GM21576 (cell line): ENCODE results near the gene TRDN.
"Not testable (repeated sequence)": the region's sequence is repeated elsewhere in the genome, so short reads cannot be mapped to it uniquely, and the experiment has no call there.

Experiments
- ATAC-seq: cut with Tn5 transposase; IDR thresholded peaks from one replicate; pipeline ENCODE4 v1.9.1; 2021; ENCODE audit warnings: mild to moderate bottlenecking, moderate library complexity; ENCODE audit not compliant: unreplicated experiment

The TRDN gene

DNA sequence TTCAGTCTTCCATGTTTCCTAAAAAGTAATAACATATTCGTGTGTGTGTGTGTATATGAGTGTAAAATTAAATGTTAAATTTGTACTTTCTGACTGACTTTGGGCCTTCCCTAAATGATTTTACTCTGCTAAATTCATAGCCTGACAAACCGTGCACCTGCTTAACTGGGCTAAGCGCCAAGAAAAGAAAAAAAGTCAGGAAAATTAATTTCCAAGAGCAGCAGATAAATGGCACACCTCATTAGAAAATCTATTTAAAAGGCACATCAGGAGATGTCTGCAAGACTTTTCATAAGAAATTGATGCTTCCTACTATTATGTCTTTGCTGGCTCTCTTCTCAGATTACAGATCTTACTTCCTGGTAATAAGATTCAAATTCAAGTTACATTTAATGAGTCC lies 72.4 kb downstream of the TRDN start:
- no peak for ATAC-seq

DNA sequence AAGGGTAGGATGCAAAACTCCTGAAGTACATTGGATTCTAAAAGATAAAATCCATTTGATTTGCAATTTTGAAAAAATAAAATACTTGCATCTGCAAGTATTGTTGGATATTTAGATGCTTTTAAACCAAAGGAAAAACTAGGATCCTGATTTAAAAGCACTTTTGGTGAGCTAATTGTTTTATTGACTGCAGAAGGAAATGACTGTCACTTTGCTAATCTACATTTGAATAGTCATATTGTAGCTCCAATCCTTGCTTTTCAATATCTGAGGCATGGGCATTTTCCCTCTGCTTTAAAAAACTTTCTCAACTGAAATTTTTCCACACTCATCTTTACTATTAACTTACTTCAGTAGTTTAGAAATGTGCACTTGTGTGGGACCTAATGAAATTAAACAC lies 74.1 kb downstream of the TRDN start:
- ATAC-seq: no peak

DNA sequence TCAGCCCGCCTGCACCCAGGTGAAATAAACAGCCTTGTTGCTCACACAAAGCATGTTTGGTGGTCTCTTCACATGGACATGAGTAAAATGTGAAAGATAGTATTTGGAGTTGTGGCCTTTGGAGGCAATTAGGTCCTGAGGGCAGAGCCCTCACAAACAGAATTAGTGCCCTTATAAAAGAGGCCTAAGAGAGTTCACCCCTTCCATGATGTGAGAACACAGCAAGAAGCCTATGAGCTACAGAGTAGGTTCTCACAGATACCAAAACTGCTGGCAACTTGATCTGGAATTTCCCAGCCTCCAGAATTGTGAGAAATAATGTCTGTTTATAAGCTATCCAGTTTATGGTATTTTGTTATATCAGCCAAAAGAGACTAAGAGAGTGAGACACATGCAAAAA lies 74.5 kb downstream of the TRDN start:
- ATAC-seq: no peak

DNA sequence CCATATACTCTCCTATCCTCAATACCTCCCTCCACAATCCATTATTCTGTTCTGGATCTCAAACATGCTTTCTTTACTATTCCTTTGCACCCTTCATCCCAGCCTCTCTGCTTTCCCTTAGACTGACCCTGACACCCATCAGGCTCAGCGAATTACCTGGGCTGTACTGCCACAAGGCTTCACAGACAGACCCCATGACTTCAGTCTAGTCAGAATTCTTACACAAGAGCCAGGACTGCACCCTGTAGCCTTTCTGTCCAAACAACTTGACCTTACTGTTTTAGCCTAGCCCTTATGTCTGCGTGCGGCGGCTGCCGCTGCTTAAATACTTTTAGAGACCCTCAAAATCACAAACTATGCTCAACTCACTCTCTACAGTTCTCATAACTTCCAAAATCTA lies 76.9 kb downstream of the TRDN start:
- ATAC-seq: not testable (repeated sequence)

DNA sequence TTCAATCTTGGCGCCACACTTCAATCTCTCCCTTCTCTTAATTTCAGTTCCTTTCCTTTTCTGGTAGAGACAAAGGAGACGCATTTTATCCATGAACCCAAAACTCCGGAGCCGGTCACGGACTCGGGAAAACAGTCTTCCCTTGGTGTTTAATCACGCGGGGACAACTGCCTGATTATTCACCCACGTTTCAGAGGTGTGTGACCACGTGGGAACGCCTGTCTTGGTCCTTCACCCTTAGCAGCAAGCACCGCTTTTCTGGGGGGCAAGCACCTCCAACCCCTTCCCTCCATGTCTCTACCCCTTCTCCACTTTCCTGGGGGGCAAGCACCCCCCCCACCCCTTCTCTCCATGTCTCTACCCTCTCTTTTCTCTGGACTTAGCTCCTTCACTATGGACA lies 79.3 kb downstream of the TRDN start:
- ATAC-seq: not testable (repeated sequence)

DNA sequence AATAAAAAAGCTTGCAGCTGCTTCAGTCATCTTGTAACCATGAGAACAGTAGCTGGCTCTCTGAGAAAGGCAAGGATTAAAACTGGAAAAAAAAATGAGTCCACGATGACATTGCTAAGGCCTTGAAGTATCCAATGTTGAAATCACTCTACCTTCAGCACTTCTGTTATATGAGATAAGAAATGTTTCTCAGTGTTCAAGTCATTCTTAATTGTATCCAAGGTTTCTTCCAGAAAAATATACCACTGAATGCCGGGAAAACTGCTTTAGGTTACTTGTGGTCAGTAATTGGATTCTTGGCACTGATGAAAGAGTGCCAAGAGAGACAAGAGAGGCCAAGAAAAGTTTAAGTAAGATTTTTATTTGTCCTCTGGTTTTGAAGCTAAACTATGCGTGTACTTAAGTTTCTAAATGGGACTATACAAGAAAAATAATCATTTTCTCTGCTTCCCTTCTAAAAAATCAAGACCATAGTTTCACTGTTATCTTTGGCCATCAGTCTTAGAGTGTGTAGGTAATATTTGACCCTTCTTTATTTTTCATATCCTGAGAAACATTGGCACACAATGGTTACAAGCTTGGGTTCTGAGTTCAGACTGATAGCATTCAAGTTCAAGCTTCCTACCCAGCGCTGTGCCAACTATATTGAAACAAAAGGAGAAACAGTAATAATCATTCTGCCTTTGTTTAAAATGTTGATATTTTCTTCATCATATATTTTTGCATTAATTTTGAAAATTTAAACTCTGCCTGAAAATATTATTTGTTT lies 84.6 kb downstream of the TRDN start:
- no peak for ATAC-seq

DNA sequence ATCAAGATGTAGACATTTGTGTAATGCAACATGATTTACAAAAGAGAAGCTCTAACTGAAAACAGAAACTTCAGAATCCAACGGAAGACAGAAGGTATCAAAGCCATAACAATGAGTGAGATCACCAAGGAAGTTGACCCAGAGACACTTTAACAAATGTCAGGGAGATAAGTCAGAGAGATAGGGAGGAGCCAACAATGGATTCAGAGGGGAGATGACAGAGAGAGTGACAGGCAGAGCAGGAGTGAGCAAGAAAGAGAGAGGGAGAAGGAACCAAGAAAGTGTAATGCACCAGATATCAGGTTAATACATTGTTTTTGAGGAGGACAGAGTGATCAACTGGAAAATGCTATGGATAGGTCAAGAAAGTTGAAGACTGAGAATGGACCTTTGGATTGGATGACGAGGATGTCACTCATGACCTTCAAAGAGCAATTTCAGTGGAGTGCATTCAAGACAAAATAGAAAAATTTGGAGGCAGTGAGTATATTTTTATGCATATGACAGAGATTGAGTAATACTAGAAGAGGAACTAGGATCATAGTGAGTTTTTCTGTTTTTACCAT lies 86.6 kb downstream of the TRDN start:
- ATAC-seq: no peak

DNA sequence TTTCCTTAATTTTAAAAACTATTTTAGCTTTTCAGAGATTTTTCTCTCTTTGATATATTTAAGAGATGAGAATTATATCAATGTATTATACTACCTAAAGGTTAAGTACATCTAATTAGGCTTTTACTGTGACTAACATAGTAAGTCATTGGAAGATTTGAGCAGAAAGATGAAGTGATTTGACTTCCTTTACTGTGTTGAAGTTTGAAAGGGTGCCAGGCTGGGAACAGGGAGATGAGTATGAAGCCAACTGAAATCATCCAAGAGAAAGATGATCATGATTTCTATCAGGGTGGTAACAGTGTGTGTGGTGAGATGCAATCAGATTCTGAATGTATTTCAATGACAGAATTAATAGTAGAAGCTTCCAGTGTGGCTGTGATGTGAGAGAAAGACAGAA lies 87.3 kb downstream of the TRDN start:
- no peak for ATAC-seq

DNA sequence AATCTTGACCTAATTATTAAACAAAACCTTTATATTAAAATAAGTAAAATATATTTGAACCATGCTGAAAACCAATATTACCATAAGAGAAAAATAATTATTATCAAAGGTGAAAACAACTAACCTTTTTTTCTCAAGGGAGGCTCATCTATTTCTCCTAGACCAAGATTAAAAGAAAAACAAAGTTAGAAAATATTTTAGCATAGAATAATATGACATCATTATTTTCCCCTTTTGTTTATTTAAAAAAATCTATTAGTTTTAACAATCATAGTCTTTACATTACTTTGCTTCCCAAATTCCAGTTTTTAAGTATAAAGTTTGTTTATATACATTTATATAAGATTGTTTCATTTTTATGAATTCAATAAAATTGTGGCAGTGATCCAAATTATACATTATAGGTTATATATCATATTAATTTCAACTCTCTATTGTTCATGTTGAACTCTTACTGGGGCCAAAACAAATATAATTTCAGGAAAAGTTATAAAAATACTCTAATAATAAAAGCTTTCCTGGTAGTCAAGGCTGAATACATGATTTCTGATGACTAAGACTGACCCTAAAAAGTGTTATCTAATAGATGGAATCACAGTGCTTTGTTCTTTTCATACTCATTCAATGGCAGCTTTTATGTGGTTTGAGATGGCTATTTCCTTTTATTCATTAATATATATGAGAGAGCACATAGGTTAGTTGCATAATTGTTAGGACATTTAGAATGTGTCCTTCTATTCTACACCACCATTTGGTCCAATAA lies 89.4 kb downstream of the TRDN start:
- ATAC-seq: no peak

DNA sequence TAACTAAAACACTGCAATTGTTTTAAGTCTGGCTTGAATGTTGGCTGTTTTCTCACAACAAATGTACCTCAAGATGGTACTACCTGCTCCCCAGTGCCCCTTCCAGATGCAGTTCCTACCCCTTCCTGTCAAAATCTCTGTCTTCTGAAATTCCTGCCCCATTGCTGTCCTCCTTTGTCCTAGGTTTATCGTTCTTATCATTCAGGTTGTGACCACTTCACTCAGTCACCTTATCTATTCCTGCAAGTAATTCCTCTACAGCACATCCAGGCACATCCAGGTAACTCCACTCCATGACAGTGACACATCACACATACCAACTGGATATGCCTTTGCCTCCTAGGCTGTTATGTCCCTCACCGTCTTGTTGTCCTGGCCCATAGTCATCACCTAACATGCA lies 90.2 kb downstream of the TRDN start:
- ATAC-seq: no peak

DNA sequence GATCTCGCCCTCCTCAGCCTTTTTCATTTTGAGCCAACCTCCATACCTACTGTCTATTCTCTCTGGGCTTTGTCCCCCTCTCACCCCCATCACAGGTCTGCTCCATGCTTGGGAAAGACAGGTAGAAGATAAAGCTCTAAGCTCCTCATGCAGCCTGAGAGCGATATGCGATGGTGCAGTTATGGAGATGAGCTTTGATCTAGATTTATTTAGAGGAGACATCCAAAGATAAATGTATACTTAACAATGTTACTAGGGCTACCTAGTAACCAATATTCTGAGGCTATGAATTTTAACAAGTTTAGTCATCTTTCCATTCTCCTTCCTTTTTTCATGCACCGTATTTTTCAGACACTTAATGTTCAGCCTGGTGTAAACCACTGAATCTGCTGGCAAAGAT lies 95.3 kb downstream of the TRDN start:
- ATAC-seq: no peak

DNA sequence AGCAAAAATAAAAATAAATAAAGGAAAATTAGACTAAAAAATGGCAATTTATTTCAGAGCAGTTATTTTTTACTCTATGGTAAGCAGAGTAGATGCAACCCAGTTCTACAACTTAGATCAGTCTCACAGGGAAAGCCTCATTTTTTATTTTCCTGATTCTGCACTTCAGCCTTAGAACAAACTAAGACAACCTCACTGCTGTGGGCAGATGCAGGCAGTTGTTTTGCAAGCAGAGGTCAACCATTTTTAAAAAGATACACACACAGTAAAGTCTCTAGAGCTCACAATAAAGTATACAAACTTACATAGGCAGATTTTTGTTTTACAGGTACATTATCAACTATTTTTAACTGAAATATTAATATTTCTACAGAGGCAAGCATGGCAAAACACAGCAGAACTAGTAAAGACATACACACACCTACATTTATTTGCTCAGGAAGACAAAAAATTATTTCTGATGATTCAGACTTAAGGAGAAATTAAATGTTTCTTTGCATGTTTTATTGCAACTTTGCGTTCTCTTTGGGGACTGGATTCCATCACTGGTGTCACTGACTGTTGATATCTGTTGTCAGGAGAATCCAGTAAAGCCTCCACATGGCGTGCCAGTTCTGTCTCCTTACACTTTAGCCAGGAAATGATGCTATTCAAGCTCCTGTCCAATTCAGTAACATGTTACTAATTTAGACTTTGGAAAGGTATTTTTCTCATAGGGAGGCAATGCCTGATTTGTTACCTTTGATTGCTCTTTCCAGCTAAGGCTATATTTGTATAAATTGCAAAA lies 102.7 kb downstream of the TRDN start:
- ATAC-seq: no peak

DNA sequence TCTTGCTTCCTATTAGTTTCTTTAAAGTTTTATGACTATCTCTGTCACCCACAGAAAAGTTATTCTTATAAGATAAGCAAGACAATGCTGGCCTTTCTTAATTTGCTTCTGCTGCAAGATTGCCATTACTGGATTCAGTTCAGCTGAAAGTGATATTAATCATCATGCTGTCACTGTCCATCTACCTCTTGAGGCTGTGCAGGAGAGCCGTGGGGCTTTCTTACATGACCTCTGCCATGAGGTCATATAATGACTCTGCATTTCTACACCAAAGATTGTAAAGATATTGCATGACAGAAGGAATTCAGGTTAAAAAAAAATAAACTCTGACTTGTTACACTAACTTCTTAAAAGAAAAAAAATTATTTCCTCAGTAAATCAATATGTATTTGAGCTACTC lies 106.9 kb downstream of the TRDN start:
- ATAC-seq: no peak

DNA sequence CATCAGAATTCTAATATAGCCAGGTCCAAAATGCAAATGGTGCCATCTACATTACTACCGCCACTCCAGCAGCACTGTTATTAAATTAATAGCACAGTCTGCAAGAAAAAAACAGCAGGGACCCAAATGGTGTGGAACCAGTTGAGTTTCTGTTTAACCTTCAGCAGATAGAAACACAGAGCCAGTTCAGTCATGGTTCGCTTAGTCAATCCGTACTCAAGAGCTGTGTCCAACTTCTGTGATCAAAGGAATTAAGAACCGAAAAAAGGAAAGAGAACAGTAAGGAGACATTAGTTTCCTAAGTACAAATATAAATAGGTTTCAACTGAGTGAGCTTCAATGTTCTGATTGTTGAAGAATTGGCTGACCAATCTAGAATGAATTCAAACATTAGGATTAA lies 107.7 kb downstream of the TRDN start:
- ATAC-seq: no peak

DNA sequence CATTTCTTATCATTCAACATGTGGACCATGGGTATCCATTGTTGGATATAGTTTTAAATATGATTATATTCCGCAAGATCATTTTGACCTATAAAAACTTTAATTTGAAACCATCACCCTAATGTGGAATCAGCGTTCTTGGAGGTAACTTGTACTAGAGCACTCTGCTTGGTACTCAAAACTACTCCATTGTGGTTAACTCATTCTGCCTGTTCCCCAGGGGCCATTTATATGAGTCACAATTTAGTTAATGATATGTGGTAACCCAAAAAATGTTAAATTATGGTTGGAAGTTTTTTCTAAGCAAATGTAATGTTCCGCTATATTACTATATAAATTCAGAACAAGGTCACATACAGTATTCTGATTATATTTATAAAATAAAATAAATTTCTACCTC lies 109.3 kb downstream of the TRDN start:
- no peak for ATAC-seq

DNA sequence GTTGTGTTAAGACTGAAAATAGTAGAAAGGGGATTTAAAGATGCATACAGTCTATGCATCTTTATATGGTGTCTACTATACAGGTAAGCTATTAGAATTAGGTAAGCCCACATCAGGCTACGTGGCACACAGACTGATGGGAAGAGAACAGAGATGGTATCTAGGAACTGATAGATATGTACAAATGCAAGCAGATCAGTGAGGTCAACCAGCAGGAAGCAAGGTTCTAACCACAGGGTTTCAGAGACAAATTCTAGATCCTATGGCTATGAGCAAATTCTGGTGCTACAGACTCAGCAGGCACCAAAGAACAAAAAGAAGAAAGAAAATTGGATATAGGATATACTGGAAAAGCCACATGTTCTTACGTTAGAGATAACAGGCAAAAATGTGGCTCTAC lies 110.6 kb downstream of the TRDN start:
- no peak for ATAC-seq

DNA sequence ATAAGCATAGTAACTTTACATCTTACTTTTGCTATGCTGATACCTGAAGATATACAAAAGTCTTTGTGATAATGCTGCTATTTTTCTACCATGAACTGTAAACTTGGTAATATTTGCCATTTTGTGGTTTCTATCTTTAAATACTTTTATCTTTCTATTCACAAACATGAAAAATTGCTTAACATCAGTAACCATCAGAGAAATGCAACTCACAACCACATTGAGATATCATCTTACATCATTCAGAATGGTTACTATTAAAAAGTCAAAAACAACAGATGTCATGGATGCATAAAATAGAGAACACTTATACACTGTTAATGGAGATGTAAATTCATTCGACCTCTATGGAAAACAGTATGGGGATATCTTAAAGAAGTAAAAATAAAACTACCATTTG lies 112.0 kb downstream of the TRDN start:
- ATAC-seq: no peak

DNA sequence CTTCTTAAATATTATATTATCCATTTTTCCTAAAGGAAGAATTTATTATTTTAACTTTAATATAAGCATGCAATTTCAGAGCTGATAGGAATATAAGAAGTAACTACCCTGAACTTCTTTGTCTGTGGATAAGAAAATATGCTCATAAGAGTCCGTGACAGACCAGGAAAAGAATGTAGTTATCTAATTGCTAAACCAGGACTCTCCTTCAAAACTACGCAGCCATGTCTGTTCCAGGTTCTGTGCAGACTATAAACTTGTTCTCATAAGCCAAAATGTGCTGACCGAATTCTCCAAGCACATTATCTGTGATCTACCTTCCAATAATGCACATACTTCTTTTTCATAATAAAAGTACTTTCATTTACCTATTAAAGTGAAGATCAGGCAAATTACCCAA lies 116.5 kb downstream of the TRDN start:
- ATAC-seq: no peak

DNA sequence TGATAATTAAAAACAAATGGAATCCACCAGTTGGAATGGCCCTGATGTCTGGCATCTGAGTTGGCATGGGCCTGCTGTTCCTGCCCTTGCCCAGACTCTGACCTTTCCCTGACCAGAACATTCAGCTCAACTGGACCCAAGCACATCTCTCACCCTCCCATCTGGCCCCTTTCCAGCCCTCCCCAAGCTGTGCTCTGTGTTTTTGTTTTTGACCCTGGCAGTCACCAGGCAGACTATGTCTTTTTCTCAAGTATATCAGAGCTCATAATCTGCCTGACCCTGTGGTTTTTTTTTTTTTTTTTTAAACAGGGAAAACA lies 117.6 kb downstream of the TRDN start:
- ATAC-seq: no peak

DNA sequence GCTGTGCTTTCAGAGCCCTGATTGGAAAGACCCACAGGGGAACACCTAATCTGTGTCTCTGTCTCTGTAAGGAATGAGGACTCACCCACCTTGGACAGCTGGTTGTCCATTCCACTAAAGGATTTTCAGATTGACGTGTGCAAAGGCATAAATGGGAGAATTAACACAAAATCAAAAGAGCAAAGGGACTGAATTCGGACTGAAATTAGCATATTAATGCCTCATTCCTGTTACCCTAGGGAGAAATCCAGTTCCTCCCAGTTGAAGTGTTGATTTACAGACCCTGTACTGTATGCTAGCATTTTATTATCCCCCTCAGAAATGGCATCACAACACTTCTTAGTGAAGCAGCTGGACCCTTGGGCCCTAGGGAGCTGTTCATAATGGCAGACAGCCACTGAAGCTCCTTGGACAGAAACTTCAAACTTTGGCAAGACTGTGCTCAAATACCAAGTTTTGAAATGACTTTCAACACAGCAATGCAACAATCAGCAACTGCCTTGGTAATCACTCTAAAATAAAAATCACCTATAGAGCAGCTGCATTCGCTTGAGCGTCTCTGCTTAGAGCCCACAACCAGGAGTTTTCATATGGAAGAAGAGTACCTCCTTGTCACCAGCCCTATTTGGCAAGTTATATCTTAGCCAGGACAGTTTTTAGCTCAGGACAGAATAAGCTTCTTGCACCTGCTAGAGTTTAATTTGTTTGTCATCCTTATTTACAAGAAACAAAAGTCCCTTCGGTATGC lies 118.1 kb downstream of the TRDN start:
- ATAC-seq: no peak

DNA sequence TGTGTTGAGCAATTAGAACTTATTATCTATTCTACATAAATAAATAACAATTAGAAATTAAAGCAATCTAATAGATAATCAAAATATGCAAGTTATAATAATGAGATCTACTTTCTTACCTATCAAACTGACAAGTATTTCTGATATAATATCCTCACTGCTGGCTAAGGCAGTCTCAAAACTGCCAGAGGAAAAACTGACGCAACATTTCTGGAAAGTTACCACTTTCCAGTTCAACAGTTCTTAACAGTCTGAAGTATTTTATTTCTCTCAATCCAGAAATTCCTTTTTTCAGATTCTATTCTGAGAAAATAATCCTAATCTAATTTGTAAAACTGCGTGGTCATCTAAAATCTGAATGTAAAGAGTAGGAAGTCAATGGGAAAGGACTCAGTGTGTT lies 121.0 kb downstream of the TRDN start:
- ATAC-seq: no peak
